DND-41 (cell line): ENCODE data around the gene SMARCAD1.

ENCODE experiments used
- CTCF ChIP-seq: IDR thresholded peaks from 2 replicates; pipeline ENCODE4 v1.5.1; 2012; ENCODE audit warnings: borderline replicate concordance, low read length, moderate library complexity, mild to moderate bottlenecking; ENCODE audit not compliant: poor library complexity, severe bottlenecking; ENCODE audit errors: extremely low read depth
- EZH2 ChIP-seq: IDR thresholded peaks from 3 replicates; pipeline ENCODE4 v1.6.1; 2012; ENCODE audit warnings: borderline replicate concordance, low read depth, mild to moderate bottlenecking, moderate library complexity, low read length, inconsistent platforms; ENCODE audit not compliant: severe bottlenecking

DNA sequence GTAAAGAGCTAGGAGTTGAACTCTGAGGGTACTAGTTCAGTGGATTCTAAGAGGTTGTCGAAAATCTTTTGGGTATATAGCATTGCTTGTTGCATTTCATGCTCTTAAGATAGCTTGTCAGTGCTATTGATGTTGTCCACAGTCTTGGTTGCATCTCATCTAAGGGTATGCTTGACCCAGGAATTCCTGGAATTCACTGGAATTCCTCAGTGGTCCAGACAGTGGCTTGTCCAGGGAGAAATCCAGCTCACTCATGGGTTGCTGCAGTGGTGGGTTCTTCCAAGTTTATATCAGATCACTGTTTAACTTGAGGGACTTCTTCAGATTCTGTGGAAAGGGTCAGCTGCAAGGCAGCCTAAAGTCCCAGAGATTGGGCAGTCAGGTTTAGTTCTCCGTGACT, 29.8 kb upstream of the SMARCAD1 start:
- no peak for TF ChIP-seq CTCF
- no peak for TF ChIP-seq EZH2
